BE2C (cell line): ENCODE measurements around the gene AP5B1.
"Not testable (repeated sequence)": the region's sequence is repeated elsewhere in the genome, so short reads cannot be mapped to it uniquely, and the experiment has no call there.

Experiments
- DNase-seq: peaks from one replicate; pipeline ENCODE4 v3.0.0-alpha.2; 2020
- H3K27me3 ChIP-seq: fragments of 250-450 bp; sonication (Bioruptor Pico); 2 replicates; pipeline ENCODE4 v1.5.1; 2020; ENCODE audit warnings: mild to moderate bottlenecking
- H3K36me3 ChIP-seq: fragments of 250-450 bp; sonication (Bioruptor Pico); 2 replicates; pipeline ENCODE4 v1.5.1; 2020; ENCODE audit warnings: mild to moderate bottlenecking
- H3K4me1 ChIP-seq: fragments of 250-450 bp; sonication (Bioruptor Pico); 2 replicates; pipeline ENCODE4 v1.5.1; 2020
- H3K4me3 ChIP-seq: 2 replicates; pipeline ENCODE4 v1.5.1; 2011; ENCODE audit warnings: low read depth, low read length
- H3K9me3 ChIP-seq: fragments of 250-450 bp; sonication (Bioruptor Pico); 2 replicates; pipeline ENCODE4 v1.5.1; 2020
- TF ChIP-seq, protein P1 (sequence below): IDR thresholded peaks from 2 replicates; pipeline ENCODE4 v1.5.1; 2012; ENCODE audit warnings: mild to moderate bottlenecking, low read depth, low read length

The AP5B1 gene

DNA sequence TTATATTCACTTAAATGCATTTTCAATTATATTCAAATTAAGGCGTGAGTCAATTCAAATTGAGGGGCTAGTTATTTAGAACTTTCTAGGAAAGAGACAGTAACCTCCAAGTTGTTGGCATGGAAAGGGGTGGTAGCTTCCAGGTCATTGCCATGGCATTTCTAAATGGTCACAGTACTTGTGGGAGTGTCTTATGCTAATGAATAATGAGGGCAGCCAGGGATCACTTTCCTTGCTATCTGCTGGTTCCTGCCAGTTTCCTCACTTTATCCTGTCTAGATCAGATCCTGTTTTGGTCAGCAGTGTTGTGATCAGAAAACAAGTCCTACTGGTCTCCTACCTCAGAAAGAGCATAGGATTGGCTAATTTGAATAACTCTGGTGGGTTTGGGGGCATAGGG lies 38.4 kb downstream of the AP5B1 start:
- Histone ChIP-seq H3K27me3 (peaks cover 70% of the 10 kb centered on the region), H3K9me3 (peaks cover 3% of the 10 kb centered on the region; the same call in 1 of the 2 replicates), H3K36me3 (no peaks in the 10 kb centered on the region), H3K4me1 (no peaks in the 10 kb centered on the region), H3K4me3 (no peak overlapping the region)
- no peak for DNase-seq
- TF ChIP-seq, protein P1, sequence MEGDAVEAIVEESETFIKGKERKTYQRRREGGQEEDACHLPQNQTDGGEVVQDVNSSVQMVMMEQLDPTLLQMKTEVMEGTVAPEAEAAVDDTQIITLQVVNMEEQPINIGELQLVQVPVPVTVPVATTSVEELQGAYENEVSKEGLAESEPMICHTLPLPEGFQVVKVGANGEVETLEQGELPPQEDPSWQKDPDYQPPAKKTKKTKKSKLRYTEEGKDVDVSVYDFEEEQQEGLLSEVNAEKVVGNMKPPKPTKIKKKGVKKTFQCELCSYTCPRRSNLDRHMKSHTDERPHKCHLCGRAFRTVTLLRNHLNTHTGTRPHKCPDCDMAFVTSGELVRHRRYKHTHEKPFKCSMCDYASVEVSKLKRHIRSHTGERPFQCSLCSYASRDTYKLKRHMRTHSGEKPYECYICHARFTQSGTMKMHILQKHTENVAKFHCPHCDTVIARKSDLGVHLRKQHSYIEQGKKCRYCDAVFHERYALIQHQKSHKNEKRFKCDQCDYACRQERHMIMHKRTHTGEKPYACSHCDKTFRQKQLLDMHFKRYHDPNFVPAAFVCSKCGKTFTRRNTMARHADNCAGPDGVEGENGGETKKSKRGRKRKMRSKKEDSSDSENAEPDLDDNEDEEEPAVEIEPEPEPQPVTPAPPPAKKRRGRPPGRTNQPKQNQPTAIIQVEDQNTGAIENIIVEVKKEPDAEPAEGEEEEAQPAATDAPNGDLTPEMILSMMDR, result no peak

GRCh38 chr11:65741185-65741584 lies 39.6 kb downstream of the AP5B1 start:
- Histone ChIP-seq H3K4me1 (no peaks in the 10 kb centered on the region), H3K4me3 (no peak overlapping the region), H3K36me3 (no peaks in the 10 kb centered on the region), H3K27me3 (peaks cover 64% of the 10 kb centered on the region), H3K9me3 (peaks cover 3% of the 10 kb centered on the region; the same call in 1 of the 2 replicates)
- TF ChIP-seq, protein P1, result no peak
- no peak for DNase-seq

DNA sequence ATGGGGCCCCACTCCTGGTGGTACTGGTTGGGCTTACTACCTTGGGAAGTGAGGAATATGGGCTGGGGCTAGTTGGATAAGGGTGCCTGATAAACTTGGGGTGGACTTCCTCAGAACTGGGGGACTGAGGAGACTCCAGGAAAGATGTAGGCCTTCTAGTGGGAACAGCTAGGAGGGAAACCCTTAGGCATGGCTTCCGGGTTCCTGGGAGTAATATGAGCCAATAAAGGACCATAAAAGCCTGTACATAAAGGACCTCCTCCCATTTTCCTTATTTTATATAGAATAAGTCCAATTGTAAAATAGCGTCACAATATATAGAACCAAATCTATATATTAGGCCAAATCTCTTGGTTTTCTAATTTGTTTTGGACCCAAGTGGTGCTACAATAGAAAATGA lies 41.8 kb downstream of the AP5B1 start:
- H3K4me3 ChIP-seq, result no peak overlapping the region
- DNase-seq, result no peak
- TF ChIP-seq, protein P1, result no peak

GRCh38 chr11:65736810-65737209 lies 44.0 kb downstream of the AP5B1 start:
- DNase-seq, result no peak
- H3K36me3 ChIP-seq, result no peaks in the 10 kb centered on the region
- H3K27me3 ChIP-seq, result peaks cover 39% of the 10 kb centered on the region
- TF ChIP-seq, protein P1, result no peak
- H3K4me3 ChIP-seq, result no peak overlapping the region
- H3K9me3 ChIP-seq, result peaks cover 8% of the 10 kb centered on the region
- H3K4me1 ChIP-seq, result no peaks in the 10 kb centered on the region

More for the DNA sequence above, 41.8 kb downstream of the AP5B1 start:
- no peaks in the 10 kb centered on the region for H3K4me1 ChIP-seq
- peaks cover 46% of the 10 kb centered on the region for H3K27me3 ChIP-seq
- H3K36me3 ChIP-seq, result no peaks in the 10 kb centered on the region
- H3K9me3 ChIP-seq, result peaks cover 8% of the 10 kb centered on the region

GRCh38 chr11:65735111-65735510 lies 45.7 kb downstream of the AP5B1 start:
- DNase-seq, H3K4me3 ChIP-seq: not testable (repeated sequence)
- peaks cover 39% of the 10 kb centered on the region for H3K27me3 ChIP-seq

GRCh38 chr11:65730461-65730860 lies 50.3 kb downstream of the AP5B1 start:
- Histone ChIP-seq H3K4me3 (no peak overlapping the region), H3K36me3 (no peaks in the 10 kb centered on the region), H3K9me3 (no peaks in the 10 kb centered on the region), H3K4me1 (no peaks in the 10 kb centered on the region), H3K27me3 (peaks cover 69% of the 10 kb centered on the region)
- DNase-seq, result no peak
- TF ChIP-seq, protein P1, result no peak

More at GRCh38 chr11:65735111-65735510, 45.7 kb downstream of the AP5B1 start:
- not testable (repeated sequence) for H3K4me1 ChIP-seq, H3K36me3 ChIP-seq, H3K9me3 ChIP-seq

GRCh38 chr11:65727865-65728264 lies 52.9 kb downstream of the AP5B1 start:
- Histone ChIP-seq H3K9me3 (no peaks in the 10 kb centered on the region), H3K36me3 (no peaks in the 10 kb centered on the region), H3K4me3 (no peak overlapping the region), H3K4me1 (no peaks in the 10 kb centered on the region), H3K27me3 (peaks cover 66% of the 10 kb centered on the region)
- no peak for DNase-seq
- TF ChIP-seq, protein P1, result no peak
